GM10248 (cell line): ENCODE data around the gene WDR45B.

Experiments used
- CTCF ChIA-PET: fragments of 300-600 bp; sonication (Branson Sonifier 250); formaldehyde crosslinking; extraction: SDS; loops from one replicate; lab custom pipeline; 2021; ENCODE audit warnings: antibody characterized with exemption; lab: Yijun Ruan, JAX
- POLR2A ChIA-PET: fragments of 350-650 bp; sonication (Branson Sonifier 250); formaldehyde crosslinking; extraction: SDS; loops from one replicate; lab custom pipeline; 2020; ENCODE audit warnings: antibody characterized with exemption; lab: Yijun Ruan, JAX
- DNase-seq: peaks from one replicate; pipeline ENCODE4 v3.0.0; 2012; ENCODE audit errors: extremely low spot score
- TF ChIP-seq, protein P1 (sequence below): IDR thresholded peaks from 2 replicates; pipeline ENCODE4 v1.5.1; 2012; ENCODE audit warnings: mild to moderate bottlenecking, low read depth; ENCODE audit errors: extremely low read depth, missing control alignments, control extremely low read depth

WDR45B gene

DNA sequence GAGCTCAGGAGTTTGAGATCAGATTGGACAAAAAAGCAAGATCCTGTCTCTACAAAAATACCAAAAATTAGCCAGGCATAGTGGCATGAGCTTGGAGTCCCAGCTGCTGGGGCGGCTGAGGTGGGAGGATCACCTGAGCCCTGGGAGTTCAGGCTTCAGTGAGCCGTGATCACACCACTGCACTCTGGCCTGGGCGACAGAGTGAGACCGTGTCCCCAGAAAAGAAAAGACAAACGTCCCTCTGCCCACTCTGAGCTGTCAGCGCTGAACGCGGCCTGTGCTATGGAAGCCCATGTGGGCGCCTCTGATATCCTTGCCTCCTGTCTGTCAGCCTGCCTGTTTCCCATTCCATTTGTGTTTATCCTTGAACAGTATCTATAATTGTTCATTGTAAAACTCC, 78.0 kb downstream of the WDR45B start:
- ChIA-PET CTCF (interaction anchor here (0.9 to 1.5 kb wide), 3 partner anchors 10 to 17 kb away, joined by 3 to 7 read pairs (median 3); no protein-coding TSS in a partner anchor), POLR2A (no interaction called here)
- DNase-seq, result no peak
- TF ChIP-seq, protein P1, sequence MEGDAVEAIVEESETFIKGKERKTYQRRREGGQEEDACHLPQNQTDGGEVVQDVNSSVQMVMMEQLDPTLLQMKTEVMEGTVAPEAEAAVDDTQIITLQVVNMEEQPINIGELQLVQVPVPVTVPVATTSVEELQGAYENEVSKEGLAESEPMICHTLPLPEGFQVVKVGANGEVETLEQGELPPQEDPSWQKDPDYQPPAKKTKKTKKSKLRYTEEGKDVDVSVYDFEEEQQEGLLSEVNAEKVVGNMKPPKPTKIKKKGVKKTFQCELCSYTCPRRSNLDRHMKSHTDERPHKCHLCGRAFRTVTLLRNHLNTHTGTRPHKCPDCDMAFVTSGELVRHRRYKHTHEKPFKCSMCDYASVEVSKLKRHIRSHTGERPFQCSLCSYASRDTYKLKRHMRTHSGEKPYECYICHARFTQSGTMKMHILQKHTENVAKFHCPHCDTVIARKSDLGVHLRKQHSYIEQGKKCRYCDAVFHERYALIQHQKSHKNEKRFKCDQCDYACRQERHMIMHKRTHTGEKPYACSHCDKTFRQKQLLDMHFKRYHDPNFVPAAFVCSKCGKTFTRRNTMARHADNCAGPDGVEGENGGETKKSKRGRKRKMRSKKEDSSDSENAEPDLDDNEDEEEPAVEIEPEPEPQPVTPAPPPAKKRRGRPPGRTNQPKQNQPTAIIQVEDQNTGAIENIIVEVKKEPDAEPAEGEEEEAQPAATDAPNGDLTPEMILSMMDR, result no peak

GRCh38 chr17:82569621-82570020, 78.6 kb downstream of the WDR45B start:
- TF ChIP-seq, protein P1, result no peak
- no peak for DNase-seq
- ChIA-PET CTCF (interaction anchor here (0.8 to 1.5 kb wide), 3 partner anchors 9 to 16 kb away, joined by 3 to 7 read pairs (median 3); no protein-coding TSS in a partner anchor), POLR2A (no interaction called here)

GRCh38 chr17:82568997-82569393, 79.2 kb downstream of the WDR45B start:
- TF ChIP-seq, protein P1, result no peak
- no peak for DNase-seq
- ChIA-PET POLR2A (interaction anchor here (0.6 kb wide), 1 partner anchor 866 kb away, joined by 3 read pairs; the partner anchor contains the start of gene MRPL12), CTCF (interaction anchor here (0.7 to 2.1 kb wide), 5 partner anchors 10 to 16 kb away, joined by 3 to 7 read pairs (median 4); no protein-coding TSS in a partner anchor)

GRCh38 chr17:82567286-82567685, 81.0 kb downstream of the WDR45B start:
- POLR2A ChIA-PET, result interaction anchor here (0.6 kb wide), 1 partner anchor 42 kb away, joined by 3 read pairs; no protein-coding TSS in a partner anchor
- DNase-seq, result no peak
- TF ChIP-seq, protein P1, result no peak
- CTCF ChIA-PET, result interaction anchor here (1.4 to 2.1 kb wide), 3 partner anchors 12 to 16 kb away, joined by 4 to 6 read pairs (median 4); no protein-coding TSS in a partner anchor

DNA sequence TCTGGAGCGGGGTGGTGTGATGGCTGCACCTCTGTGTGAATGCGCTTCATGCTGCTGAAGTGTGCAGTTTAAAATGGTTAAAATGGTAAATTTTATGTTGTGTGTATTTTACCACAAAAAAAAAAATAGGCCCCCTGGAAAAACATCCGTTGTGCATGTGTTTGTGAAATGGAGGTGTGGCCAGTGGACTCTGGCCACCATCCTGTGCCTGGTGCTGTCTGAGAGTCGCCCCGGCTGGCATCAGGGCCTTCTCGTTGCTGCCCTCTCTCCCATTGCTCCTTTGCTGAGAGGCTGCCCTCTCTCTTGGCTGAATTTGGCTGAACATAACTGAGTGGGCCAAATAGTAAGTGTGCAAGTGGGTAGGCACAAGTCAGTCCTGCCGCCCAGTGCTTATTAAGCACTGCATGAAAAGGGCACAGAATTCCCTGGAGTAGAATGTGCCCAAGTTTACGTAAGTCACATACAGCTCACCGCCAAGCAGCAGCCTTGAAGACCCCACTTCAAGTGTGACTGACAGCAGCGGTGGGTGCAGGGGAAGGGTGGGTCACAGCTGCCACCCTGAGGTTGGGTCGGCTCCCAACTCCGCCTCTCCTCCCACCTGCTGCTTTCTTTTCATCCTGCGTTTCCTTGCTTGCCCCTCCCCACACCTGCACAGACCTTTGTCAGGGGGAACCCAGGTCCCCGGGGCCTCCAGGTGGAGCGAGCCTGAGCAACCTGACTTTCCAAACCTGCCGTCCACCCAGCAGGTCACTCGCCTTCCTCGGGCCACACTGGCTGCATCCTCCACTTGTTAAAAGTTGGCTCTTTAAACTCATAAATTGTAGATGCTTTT, 81.9 kb downstream of the WDR45B start:
- TF ChIP-seq, protein P1, result no peak
- ChIA-PET CTCF (interaction anchor here (1.9 kb wide), 1 partner anchor 12 kb away, joined by 5 read pairs; no protein-coding TSS in a partner anchor), POLR2A (no interaction called here)
- DNase-seq, result no peak

DNA sequence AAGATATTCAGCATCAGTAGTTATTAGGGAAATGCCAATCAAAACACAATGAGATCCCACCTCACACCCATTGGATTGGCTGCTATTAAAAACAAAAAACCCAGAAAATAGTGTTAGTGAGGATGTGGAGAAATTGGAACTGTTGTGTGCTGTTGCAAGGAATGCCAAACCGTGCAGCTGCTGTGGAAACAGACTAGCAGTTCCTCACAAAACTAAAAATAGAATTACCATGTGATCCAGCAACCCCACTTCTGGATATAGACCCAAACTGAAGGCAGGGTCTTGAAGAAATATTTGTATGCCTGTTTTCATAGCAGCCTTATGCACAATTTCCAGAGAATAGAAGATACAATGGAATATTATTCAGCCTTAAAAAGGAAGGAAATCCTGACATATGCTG, 82.7 kb downstream of the WDR45B start:
- TF ChIP-seq, protein P1, result no peak
- ChIA-PET CTCF (interaction anchor here (1.9 kb wide), 1 partner anchor 11 kb away, joined by 5 read pairs; no protein-coding TSS in a partner anchor), POLR2A (no interaction called here)
- DNase-seq, result no peak
